Neural cell (in vitro differentiated cells): ENCODE results near the gene WHAMM. TPM values are rescaled to one million over a fixed set of nuclear protein-coding genes. Genes with fewer than 3 reads are reported as not detected.
"Not testable (repeated sequence)": the region's sequence is repeated elsewhere in the genome, so short reads cannot be mapped to it uniquely, and the experiment has no call there.

Source experiments
- H2AFZ ChIP-seq: fragments of 200-600, 300-800 bp; sonication (generic), shearing (Covaris generic); 2 replicates; pipeline ENCODE4 v1.6.0; 2014; ENCODE audit warnings: low read depth, mild to moderate bottlenecking, antibody characterized with exemption, low read length, moderate library complexity
- H3F3A ChIP-seq: fragments of 200-600 bp; shearing (Covaris generic); 2 replicates; pipeline ENCODE4 v1.6.1; 2016; ENCODE audit warnings: mild to moderate bottlenecking, moderate library complexity, mixed read lengths, antibody characterized with exemption, low read length; ENCODE audit not compliant: insufficient read depth, poor library complexity, severe bottlenecking
- H3K27ac ChIP-seq: fragments of 200-600, 300-800 bp; sonication (generic), shearing (Covaris generic); 2 replicates; pipeline ENCODE4 v1.5.1; 2014; ENCODE audit warnings: mild to moderate bottlenecking, low read length, moderate library complexity
- H3K27me3 ChIP-seq: fragments of 300-800, 200-600 bp; sonication (generic), shearing (Covaris generic); 2 replicates; pipeline ENCODE4 v1.6.0; 2014; ENCODE audit warnings: mild to moderate bottlenecking, low read depth, low read length, moderate library complexity; ENCODE audit not compliant: insufficient read depth
- H3K36me3 ChIP-seq: fragments of 300-800, 200-600 bp; sonication (generic), shearing (Covaris generic); 2 replicates; pipeline ENCODE4 v1.5.1; 2014; ENCODE audit warnings: mild to moderate bottlenecking, antibody characterized with exemption, low read length, moderate library complexity; ENCODE audit not compliant: insufficient read depth
- H3K4me2 ChIP-seq: fragments of 300-800, 200-600 bp; sonication (generic), shearing (Covaris generic); 2 replicates; pipeline ENCODE4 v1.6.0; 2014; ENCODE audit warnings: mild to moderate bottlenecking, low read length
- H3K4me3 ChIP-seq: fragments of 300-800, 200-600 bp; sonication (generic), shearing (Covaris generic); 2 replicates; pipeline ENCODE4 v1.5.1; 2014; ENCODE audit warnings: mild to moderate bottlenecking, low read length, moderate library complexity
- H3K79me2 ChIP-seq: fragments of 200-600 bp; shearing (Covaris generic); replicated peaks from 2 replicates; pipeline ENCODE4 v1.6.0; 2014; ENCODE audit warnings: mild to moderate bottlenecking, low read length, moderate library complexity; ENCODE audit not compliant: insufficient read depth
- H3K9ac ChIP-seq: fragments of 300-800, 200-600 bp; sonication (generic), shearing (Covaris generic); 2 replicates; pipeline ENCODE4 v1.6.1; 2016; ENCODE audit warnings: mild to moderate bottlenecking, low read length, mixed read lengths
- H3K9me2 ChIP-seq: fragments of 200-600 bp; shearing (Covaris generic); 2 replicates; pipeline ENCODE4 v1.6.1; 2016; ENCODE audit warnings: mild to moderate bottlenecking, low read length, mixed read lengths; ENCODE audit not compliant: insufficient read depth
- H3K9me3 ChIP-seq: fragments of 200-600, 300-800 bp; sonication (generic), shearing (Covaris generic); 2 replicates; pipeline ENCODE4 v1.6.1; 2016; ENCODE audit warnings: mild to moderate bottlenecking, mixed run types, low read length, moderate library complexity, mixed read lengths
- H4K20me1 ChIP-seq: fragments of 200-600 bp; shearing (Covaris generic); 2 replicates; pipeline ENCODE4 v1.6.1; 2016; ENCODE audit warnings: mild to moderate bottlenecking, mixed run types; ENCODE audit not compliant: insufficient read depth
- CTCF ChIP-seq: fragments of 450-650 bp; IDR thresholded peaks from 2 replicates; pipeline ENCODE4 v1.5.1; 2014; ENCODE audit warnings: antibody characterized with exemption, mild to moderate bottlenecking, moderate library complexity; ENCODE audit not compliant: poor library complexity, severe bottlenecking
- EZH2 ChIP-seq: fragments of 200-600, 300-800 bp; shearing (Covaris generic), sonication (generic); IDR thresholded peaks from 2 replicates; pipeline ENCODE4 v1.6.1; 2014; ENCODE audit warnings: antibody characterized with exemption, low read length, borderline replicate concordance, mild to moderate bottlenecking; ENCODE audit not compliant: insufficient read depth, poor library complexity, severe bottlenecking
- MXI1 ChIP-seq: fragments of 450-650 bp; conservative IDR thresholded peaks from 2 replicates; pipeline ENCODE4 v1.6.1; 2014; ENCODE audit warnings: antibody characterized with exemption, mild to moderate bottlenecking; ENCODE audit not compliant: poor library complexity, severe bottlenecking
- POLR2AphosphoS5 ChIP-seq: IDR thresholded peaks from 2 replicates; pipeline ENCODE4 v1.6.1; 2012
- RAD21 ChIP-seq: fragments of 450-650 bp; conservative IDR thresholded peaks from 2 replicates; pipeline ENCODE4 v1.6.1; 2014; ENCODE audit warnings: antibody characterized with exemption, mild to moderate bottlenecking, moderate library complexity
- SMC3 ChIP-seq: fragments of 450-650 bp; conservative IDR thresholded peaks from 2 replicates; pipeline ENCODE4 v1.6.1; 2014; ENCODE audit warnings: antibody characterized with exemption, mild to moderate bottlenecking, moderate library complexity; ENCODE audit not compliant: poor library complexity
- TAF1 ChIP-seq: IDR thresholded peaks from 2 replicates; pipeline ENCODE4 v1.6.1; 2012; ENCODE audit warnings: low read depth
- polyA plus RNA-seq: library from polyadenylated mRNA; depleted of rRNA; stranded (reverse); fragments of >200 nt; gene quantifications from 2 replicates; pipeline ENCODE4 v1.2.3, GENCODE V29; 2014

WHAMM gene
- polyA plus RNA-seq, 1 donor from 2014 or later: 2.8 TPM

- H3K9me2 ChIP-seq, H3K9me3 ChIP-seq, H3K79me2 ChIP-seq, H2AFZ ChIP-seq, H3K27ac ChIP-seq, H4K20me1 ChIP-seq, H3K4me3 ChIP-seq, H3K36me3 ChIP-seq, H3K9ac ChIP-seq, H3F3A ChIP-seq, H3K27me3 ChIP-seq, H3K4me2 ChIP-seq: not testable (repeated sequence)
These were observed 43.2 kb upstream of the WHAMM start for GRCh38 chr15:82766201-82766600.

GRCh38 chr15:82767163-82767829, 42.1 kb upstream of the WHAMM start:
- Histone ChIP-seq H3K79me2 (no peaks in the 10 kb centered on the region), H3F3A (no peaks in the 10 kb centered on the region), H3K4me3 (no peak overlapping the region), H4K20me1 (no peaks in the 10 kb centered on the region), H3K27me3 (no peaks in the 10 kb centered on the region), H3K9me2 (no peaks in the 10 kb centered on the region), H3K9me3 (no peaks in the 10 kb centered on the region), H3K27ac (no peak overlapping the region), H2AFZ (no peak overlapping the region), H3K4me2 (no peak overlapping the region), H3K9ac (no peak overlapping the region), H3K36me3 (peaks cover under 1% of the 10 kb centered on the region)
- no peak for TF ChIP-seq TAF1
- TF ChIP-seq EZH2: no peak
- TF ChIP-seq RAD21: no peak
- TF ChIP-seq POLR2AphosphoS5: no peak
- no peak for TF ChIP-seq SMC3

- TF ChIP-seq TAF1: no peak
These were observed 40.9 kb upstream of the WHAMM start for GRCh38 chr15:82768414-82769054.

GRCh38 chr15:82771789-82772607, 37.4 kb upstream of the WHAMM start:
- Histone ChIP-seq H3K36me3 (no peaks in the 10 kb centered on the region), H3K9me2 (no peaks in the 10 kb centered on the region), H3K27ac (no peak overlapping the region), H2AFZ (no peak overlapping the region), H3K4me3 (no peak overlapping the region), H3K27me3 (no peaks in the 10 kb centered on the region), H3K9ac (no peak overlapping the region), H3F3A (no peaks in the 10 kb centered on the region), H3K4me2 (no peak overlapping the region), H4K20me1 (no peaks in the 10 kb centered on the region), H3K79me2 (no peaks in the 10 kb centered on the region), H3K9me3 (no peaks in the 10 kb centered on the region)
- TF ChIP-seq MXI1 (no peak), TAF1 (no peak), SMC3 (no peak), RAD21 (no peak), CTCF (no peak)

More at GRCh38 chr15:82768414-82769054, 40.9 kb upstream of the WHAMM start:
- no peaks in the 10 kb centered on the region for H3K9me3 ChIP-seq
- H3F3A ChIP-seq: no peaks in the 10 kb centered on the region
- H3K79me2 ChIP-seq: no peaks in the 10 kb centered on the region
- no peak overlapping the region for H2AFZ ChIP-seq
- H4K20me1 ChIP-seq: no peaks in the 10 kb centered on the region
- no peaks in the 10 kb centered on the region for H3K27me3 ChIP-seq
- H3K36me3 ChIP-seq: no peaks in the 10 kb centered on the region
- no peak overlapping the region for H3K27ac ChIP-seq
- no peak overlapping the region for H3K4me2 ChIP-seq
- no peak overlapping the region for H3K9ac ChIP-seq
- H3K4me3 ChIP-seq: no peak overlapping the region
- H3K9me2 ChIP-seq: no peaks in the 10 kb centered on the region
